Tibial nerve (tissue), 4 donors: ENCODE data around the gene CYP11A1. TPM values are rescaled to one million over a fixed set of nuclear protein-coding genes. Genes with fewer than 3 reads are reported as not detected.

Source experiments
- DNase-seq, 2 donors: peaks; one replicate each; pipeline ENCODE4 v3.0.0-alpha.2; 2019; ENCODE audit warnings: low spot score in 2 of 2
- H3K27ac ChIP-seq, 4 donors: fragments of 200-600 bp; sonication (generic) in 3 of 4; one replicate each; pipeline ENCODE4 v1.5.1; 2017 to 2019; ENCODE audit warnings: mild to moderate bottlenecking in 1 of 4
- H3K27me3 ChIP-seq, 2 donors: fragments of 200-600 bp; sonication (generic) in 1 of 2; one replicate each; pipeline versions ENCODE4 v1.5.1 to v1.6.0; 2017 to 2019
- H3K36me3 ChIP-seq, 3 donors: fragments of 200-600 bp; sonication (generic); one replicate each; pipeline ENCODE4 v1.5.1; 2018 to 2019
- H3K4me1 ChIP-seq, 4 donors: fragments of 200-600 bp; sonication (generic) in 3 of 4; one replicate each; pipeline ENCODE4 v1.5.1; 2017 to 2019
- H3K4me3 ChIP-seq, 4 donors: fragments of 200-600 bp; sonication (generic) in 3 of 4; one replicate each; pipeline ENCODE4 v1.5.1; 2017 to 2019; ENCODE audit warnings: mild to moderate bottlenecking in 1 of 4, moderate library complexity in 1 of 4
- H3K9me3 ChIP-seq, 4 donors: fragments of 200-600 bp; sonication (generic) in 3 of 4; one replicate each; pipeline ENCODE4 v1.5.1; 2017 to 2019
- CTCF ChIP-seq, 5 experiments: fragments of 200-600 bp in 3 of 5; fragments of 450-650 bp in 2 of 5; sonication (generic) in 3 of 5; IDR thresholded peaks; one replicate each; pipeline ENCODE4 v1.5.1; 2016 to 2019; ENCODE audit warnings: antibody characterized with exemption in 5 of 5, mild to moderate bottlenecking in 3 of 5, moderate library complexity in 2 of 5
- EP300 ChIP-seq, 2 donors: sonication (generic); formaldehyde crosslinking; IDR thresholded peaks; one replicate each; pipeline ENCODE4 v1.6.1; 2017; ENCODE audit warnings: antibody characterized with exemption in 2 of 2, mild to moderate bottlenecking in 1 of 2
- POLR2A ChIP-seq, 2 donors: fragments of 450-650 bp; IDR thresholded peaks; one replicate each; pipeline ENCODE4 v1.6.1; 2017; ENCODE audit warnings: antibody characterized with exemption in 2 of 2, mild to moderate bottlenecking in 2 of 2, moderate library complexity in 2 of 2
- WGBS, 2 donors: methylation state at CpG; one replicate each; pipeline ENCODE4 v1.1.5; 2018; 5-methylcytosine and 5-hydroxymethylcytosine counted together
- total RNA-seq, 4 donors: library from RNA; depleted of rRNA; stranded (reverse); fragments of >200 nt; gene quantifications; one replicate each; pipeline ENCODE4 v1.1.0, GENCODE V29; 2016

Gene CYP11A1
- total RNA-seq, 4 donors from 2014 or later, result 2.4 to 5.7 (median 4.1) TPM

DNA sequence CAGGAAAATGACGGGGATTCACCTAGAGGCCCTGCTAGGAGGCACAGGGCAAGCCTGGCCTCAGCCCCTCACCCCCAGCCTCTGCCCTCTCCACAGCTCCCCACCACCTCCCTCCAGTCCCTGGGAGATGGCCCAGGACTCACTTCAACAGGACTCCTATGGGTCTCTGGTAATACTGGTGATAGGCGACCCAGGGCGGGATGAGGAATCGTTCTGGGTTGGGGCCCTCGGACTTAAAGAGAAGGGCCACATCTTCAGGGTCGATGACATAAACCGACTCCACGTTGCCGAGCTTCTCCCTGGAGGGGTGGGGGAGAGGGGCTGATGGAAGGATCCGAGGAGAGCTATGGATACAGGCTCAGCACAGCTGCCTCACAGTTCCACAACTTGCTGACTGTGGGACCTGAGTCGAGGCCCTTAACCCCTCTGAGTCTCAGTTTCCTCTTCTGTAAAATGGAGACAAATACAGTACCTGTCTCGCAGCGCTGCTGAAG lies 19.6 kb downstream of the CYP11A1 start:
- H3K4me1 ChIP-seq, result no peaks in the 10 kb centered on the region
- no peaks in the 10 kb centered on the region for H3K27me3 ChIP-seq
- H3K4me3 ChIP-seq, result no peak overlapping the region
- WGBS, 2 donors, result 80 to 87% methylated on average over 11 to 13 of the region's 13 CpGs
- no peak for TF ChIP-seq POLR2A (IDR thresholded peaks at IDR 0.05)
- TF ChIP-seq CTCF (IDR thresholded peaks at IDR 0.05), result no peak
- no peak for TF ChIP-seq EP300 (IDR thresholded peaks at IDR 0.05)
- no peaks in the 10 kb centered on the region for H3K9me3 ChIP-seq
- no peak overlapping the region for H3K27ac ChIP-seq
- no peak for DNase-seq
- no peaks in the 10 kb centered on the region for H3K36me3 ChIP-seq

- DNase-seq, result no peak
Measured at GRCh38 chr15:74345051-74345450, 22.4 kb downstream of the CYP11A1 start.

GRCh38 chr15:74343797-74344127 lies 23.7 kb downstream of the CYP11A1 start:
- WGBS, 2 donors, result 94 to 96% methylated on average over 8 of the region's 8 CpGs
- H3K9me3 ChIP-seq, result no peaks in the 10 kb centered on the region
- no peak overlapping the region for H3K4me3 ChIP-seq
- DNase-seq, result no peak
- no peaks in the 10 kb centered on the region for H3K36me3 ChIP-seq
- no peak overlapping the region for H3K27ac ChIP-seq
- no peaks in the 10 kb centered on the region for H3K27me3 ChIP-seq
- TF ChIP-seq CTCF (IDR thresholded peaks at IDR 0.05) (no peak), EP300 (IDR thresholded peaks at IDR 0.05) (no peak), POLR2A (IDR thresholded peaks at IDR 0.05) (no peak)
- no peaks in the 10 kb centered on the region for H3K4me1 ChIP-seq

More at GRCh38 chr15:74345051-74345450, 22.4 kb downstream of the CYP11A1 start:
- Histone ChIP-seq H3K9me3 (no peaks in the 10 kb centered on the region), H3K4me1 (no peaks in the 10 kb centered on the region), H3K36me3 (no peaks in the 10 kb centered on the region), H3K27ac (no peak overlapping the region), H3K4me3 (no peak overlapping the region), H3K27me3 (no peaks in the 10 kb centered on the region)
- 68 to 75% methylated on average over 2 to 10 of the region's 10 CpGs for WGBS, 2 donors
- TF ChIP-seq EP300 (IDR thresholded peaks at IDR 0.05) (no peak), POLR2A (IDR thresholded peaks at IDR 0.05) (no peak), CTCF (IDR thresholded peaks at IDR 0.05) (no peak)

DNA sequence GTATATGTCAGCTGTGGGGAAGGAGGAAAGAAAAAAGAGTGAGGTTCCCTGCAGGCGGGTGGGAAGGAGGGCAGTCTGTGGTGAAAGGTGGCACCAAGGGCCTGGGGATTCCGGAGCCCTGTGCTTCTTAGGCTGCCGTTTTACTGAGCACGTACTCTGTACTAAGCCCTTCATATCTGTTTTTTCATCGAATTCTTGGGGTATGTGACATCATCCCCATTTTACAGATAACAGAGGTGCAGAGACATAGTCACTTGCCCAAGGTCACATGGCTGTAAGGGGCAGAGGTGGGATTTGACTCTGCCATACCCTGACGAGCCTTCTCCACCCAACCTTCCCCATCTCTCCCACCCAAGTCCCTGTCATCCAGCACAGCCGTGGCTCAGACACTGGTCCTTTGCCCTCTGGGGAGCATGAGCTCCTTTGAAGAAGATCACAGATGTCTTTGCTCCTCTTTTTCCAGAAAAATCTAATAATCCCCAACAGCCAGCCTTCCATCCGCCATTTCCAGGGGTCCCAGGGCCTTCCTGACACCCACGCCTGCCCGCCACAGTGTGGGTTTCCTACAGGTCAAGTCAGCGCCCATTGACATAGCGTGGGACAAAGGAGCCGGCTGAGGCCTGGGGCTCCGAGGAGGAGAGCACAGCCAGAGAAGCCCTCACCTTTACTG lies 24.2 kb downstream of the CYP11A1 start:
- 93 to 94% methylated on average over 14 of the region's 14 CpGs for WGBS, 2 donors
- Histone ChIP-seq H3K36me3 (no peaks in the 10 kb centered on the region), H3K27ac (no peak overlapping the region), H3K4me3 (no peak overlapping the region), H3K27me3 (no peaks in the 10 kb centered on the region), H3K9me3 (no peaks in the 10 kb centered on the region), H3K4me1 (no peaks in the 10 kb centered on the region)
- TF ChIP-seq POLR2A (IDR thresholded peaks at IDR 0.05), result no peak
- no peak for TF ChIP-seq EP300 (IDR thresholded peaks at IDR 0.05)
- TF ChIP-seq CTCF (IDR thresholded peaks at IDR 0.05), result no peak
- no peak for DNase-seq

- 39 to 54% methylated on average over 4 of the region's 4 CpGs for WGBS, 2 donors
- H3K36me3 ChIP-seq, result no peaks in the 10 kb centered on the region
Measured at GRCh38 chr15:74340150-74340549, 27.3 kb downstream of the CYP11A1 start.

More at GRCh38 chr15:74340150-74340549, 27.3 kb downstream of the CYP11A1 start:
- no peaks in the 10 kb centered on the region for H3K9me3 ChIP-seq
- no peak for DNase-seq
- H3K27ac ChIP-seq, result no peak overlapping the region
- H3K4me3 ChIP-seq, result no peak overlapping the region
- TF ChIP-seq POLR2A (IDR thresholded peaks at IDR 0.05) (no peak), CTCF (IDR thresholded peaks at IDR 0.05) (no peak), EP300 (IDR thresholded peaks at IDR 0.05) (no peak)
- H3K27me3 ChIP-seq, result no peaks in the 10 kb centered on the region
- H3K4me1 ChIP-seq, result no peaks in the 10 kb centered on the region
